Subcutaneous abdominal adipose tissue (tissue), 5 donors: ENCODE measurements around the gene NXPE2.
A peak's percentile ranks its signal among the peaks of the same experiment; 100 is the strongest.

Experiments used
- H3K27ac ChIP-seq: one replicate; pipeline ENCODE4 v1.7.0; 2013; ENCODE audit warnings: low read depth, mild to moderate bottlenecking, inconsistent platforms, low read length, moderate library complexity
- H3K27me3 ChIP-seq, 5 donors: one replicate each; pipeline ENCODE4 v1.7.0; 2013; ENCODE audit warnings: low read length in 5 of 5, inconsistent platforms in 1 of 5; ENCODE audit not compliant: control insufficient read depth in 5 of 5, insufficient read depth in 4 of 5
- H3K36me3 ChIP-seq, 5 donors: one replicate each; pipeline ENCODE4 v1.7.0; 2013; ENCODE audit warnings: low read length in 5 of 5; ENCODE audit not compliant: control insufficient read depth in 5 of 5, insufficient read depth in 5 of 5
- H3K4me1 ChIP-seq, 5 donors: one replicate each; pipeline ENCODE4 v1.7.0; 2013; ENCODE audit warnings: low read length in 5 of 5, mild to moderate bottlenecking in 3 of 5, moderate library complexity in 1 of 5; ENCODE audit not compliant: control insufficient read depth in 5 of 5, insufficient read depth in 5 of 5
- H3K4me3 ChIP-seq, 5 donors: one replicate each; pipeline ENCODE4 v1.7.0; 2013; ENCODE audit warnings: low read length in 5 of 5, low read depth in 1 of 5
- H3K9ac ChIP-seq, 5 donors: one replicate each; pipeline ENCODE4 v1.7.0; 2013; ENCODE audit warnings: low read length in 5 of 5, mild to moderate bottlenecking in 4 of 5, moderate library complexity in 3 of 5
- H3K9me3 ChIP-seq, 5 donors: one replicate each; pipeline ENCODE4 v1.7.0; 2013; ENCODE audit warnings: low read length in 5 of 5; ENCODE audit not compliant: control insufficient read depth in 5 of 5
- donor health status: healthy.
- donor health status: healthy.
- donor health status: healthy.
- donor health status: healthy.
- donor health status: healthy.

NXPE2 gene

DNA sequence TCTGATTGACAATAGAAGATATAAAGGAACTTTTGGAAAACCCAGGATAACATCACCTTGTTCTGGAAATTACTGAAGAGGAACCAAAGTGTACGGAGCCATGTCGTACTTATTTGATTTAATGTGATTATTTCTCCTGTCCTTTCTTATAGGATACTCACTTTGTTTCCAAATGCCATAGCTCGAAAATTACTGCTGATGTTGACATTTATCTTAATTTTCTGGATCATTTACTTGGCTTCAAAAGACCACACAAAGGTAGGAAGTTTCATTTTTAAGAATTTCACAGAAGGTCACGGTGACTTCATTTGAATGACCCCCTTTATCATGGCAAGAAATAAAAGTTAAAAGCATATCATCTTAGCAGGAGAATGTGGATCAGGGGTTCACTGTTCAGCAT is 1.2 kb downstream of the NXPE2 start:
- no peak overlapping the region for H3K4me3 ChIP-seq
- no peak overlapping the region for H3K9ac ChIP-seq
- no peaks in the 10 kb centered on the region for H3K4me1 ChIP-seq
- H3K27ac ChIP-seq, result no peak overlapping the region
- H3K9me3 ChIP-seq, result peaks cover 0 to 5% (median 2%) of the 10 kb centered on the region in 5 donors
- no peaks in the 10 kb centered on the region for H3K36me3 ChIP-seq
- H3K27me3 ChIP-seq, result no peaks in the 10 kb centered on the region

DNA sequence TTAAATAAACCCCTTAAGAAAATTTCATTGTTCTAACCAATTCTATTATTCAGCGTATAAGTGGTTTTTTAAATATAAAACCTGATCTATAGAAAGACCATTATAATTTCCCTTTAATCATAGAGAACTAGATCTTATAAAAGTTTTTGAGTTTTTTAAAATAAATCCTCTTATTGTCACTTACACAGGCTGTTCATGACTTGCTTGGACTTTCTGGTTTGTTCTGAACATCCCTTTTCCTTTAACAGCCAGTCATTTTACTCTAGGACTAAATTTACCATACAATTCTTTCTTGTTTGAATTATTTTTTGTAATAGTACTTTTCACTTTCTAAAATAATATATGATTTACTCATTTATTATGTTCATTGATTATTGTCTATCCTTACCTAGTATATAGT is 4.7 kb downstream of the NXPE2 start:
- Histone ChIP-seq H3K27ac (no peak overlapping the region), H3K4me1 (no peaks in the 10 kb centered on the region), H3K27me3 (no peaks in the 10 kb centered on the region), H3K4me3 (no peak overlapping the region), H3K9me3 (peaks cover 0 to 5% (median 2%) of the 10 kb centered on the region in 5 donors), H3K36me3 (no peaks in the 10 kb centered on the region), H3K9ac (no peak overlapping the region)

DNA sequence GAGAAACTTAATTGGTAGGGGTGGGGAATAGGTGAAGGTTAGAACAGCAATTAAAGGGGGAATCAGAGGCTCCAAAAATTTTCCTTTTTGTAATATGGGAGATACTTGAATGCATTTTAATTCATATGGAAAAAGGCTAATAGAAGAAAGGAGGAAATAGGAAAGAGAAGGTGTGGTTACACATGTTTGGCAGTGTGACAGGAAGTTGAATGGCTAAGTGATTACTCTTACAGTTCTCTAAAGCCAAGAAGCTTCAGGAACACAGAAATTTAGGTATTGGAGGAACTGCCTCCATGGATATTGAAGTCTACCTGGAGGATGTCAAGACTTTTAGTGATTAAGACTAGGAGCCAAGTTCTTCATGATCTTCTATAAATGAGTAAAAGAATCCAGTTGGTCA is 6.3 kb downstream of the NXPE2 start:
- no peaks in the 10 kb centered on the region for H3K4me1 ChIP-seq
- H3K4me3 ChIP-seq, result no peak overlapping the region
- peaks cover 0 to 5% (median 2%) of the 10 kb centered on the region in 5 donors for H3K9me3 ChIP-seq
- H3K27ac ChIP-seq, result no peak overlapping the region
- no peak overlapping the region for H3K9ac ChIP-seq
- H3K27me3 ChIP-seq, result no peaks in the 10 kb centered on the region
- no peaks in the 10 kb centered on the region for H3K36me3 ChIP-seq

DNA sequence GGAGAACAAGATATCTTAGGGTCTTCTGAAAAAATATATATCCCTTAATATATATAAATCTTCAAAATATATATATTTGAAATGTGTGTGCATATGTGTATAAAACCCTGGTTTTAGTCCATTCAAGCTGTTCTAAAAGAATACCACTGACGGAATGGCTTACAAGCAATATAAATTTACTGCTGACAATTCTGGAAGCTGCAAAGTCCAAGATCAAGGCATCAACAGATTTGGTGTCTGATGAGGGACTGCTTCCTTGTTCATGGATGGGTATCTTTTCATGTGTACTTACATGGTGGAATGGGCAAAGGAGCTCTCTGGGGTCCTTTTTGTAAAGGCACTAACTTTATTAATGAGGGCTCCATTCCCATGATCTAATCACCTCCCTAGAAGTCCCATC is 6.8 kb downstream of the NXPE2 start:
- H3K4me3 ChIP-seq, result no peak overlapping the region
- no peaks in the 10 kb centered on the region for H3K4me1 ChIP-seq
- no peaks in the 10 kb centered on the region for H3K27me3 ChIP-seq
- no peak overlapping the region for H3K9ac ChIP-seq
- H3K27ac ChIP-seq, result no peak overlapping the region
- peaks cover 0 to 5% (median 2%) of the 10 kb centered on the region in 5 donors for H3K9me3 ChIP-seq
- no peaks in the 10 kb centered on the region for H3K36me3 ChIP-seq

DNA sequence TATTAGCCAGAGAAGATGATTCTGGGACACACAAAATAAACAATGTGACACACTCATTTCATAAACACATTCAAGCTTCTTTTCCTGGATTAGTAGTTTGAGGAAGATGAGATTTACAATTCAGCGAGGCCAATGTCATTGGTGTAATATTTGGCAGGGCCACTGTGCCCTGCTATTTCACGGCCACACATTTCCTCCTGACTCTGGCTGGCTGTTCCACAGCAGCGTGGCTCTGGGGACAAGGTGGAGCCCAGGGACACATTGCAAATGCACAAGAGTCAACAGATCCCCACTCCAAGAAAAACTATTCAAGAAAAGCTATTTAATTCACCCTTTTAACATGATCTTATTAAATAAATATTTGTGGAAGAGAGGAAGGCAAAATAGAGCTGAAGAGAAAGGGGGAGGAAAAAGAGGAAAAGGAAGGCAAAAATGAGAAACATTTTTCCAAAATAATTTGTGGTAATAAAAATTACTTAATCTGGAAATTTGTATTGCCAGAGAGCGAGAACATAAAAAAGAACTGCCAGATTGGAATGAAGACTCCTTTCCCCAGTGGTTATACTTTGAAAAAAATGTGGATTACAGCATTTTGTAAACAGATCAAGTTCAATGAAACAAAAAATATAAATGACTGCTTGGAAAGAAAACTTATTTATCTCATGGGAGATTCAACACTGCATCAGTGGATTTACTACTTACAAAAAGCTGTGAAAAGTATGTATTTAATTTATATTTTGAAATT is 27.1 kb downstream of the NXPE2 start:
- no peak overlapping the region for H3K4me3 ChIP-seq
- no peaks in the 10 kb centered on the region for H3K36me3 ChIP-seq
- H3K27me3 ChIP-seq, result no peaks in the 10 kb centered on the region
- peak overlapping the region; percentile 26 for H3K27ac ChIP-seq
- H3K4me1 ChIP-seq, result peaks cover 0 to 11% (median 3%) of the 10 kb centered on the region in 5 donors
- H3K9me3 ChIP-seq, result peaks cover 0 to under 1% (median 0%) of the 10 kb centered on the region in 5 donors
- H3K9ac ChIP-seq, result no peak overlapping the region

DNA sequence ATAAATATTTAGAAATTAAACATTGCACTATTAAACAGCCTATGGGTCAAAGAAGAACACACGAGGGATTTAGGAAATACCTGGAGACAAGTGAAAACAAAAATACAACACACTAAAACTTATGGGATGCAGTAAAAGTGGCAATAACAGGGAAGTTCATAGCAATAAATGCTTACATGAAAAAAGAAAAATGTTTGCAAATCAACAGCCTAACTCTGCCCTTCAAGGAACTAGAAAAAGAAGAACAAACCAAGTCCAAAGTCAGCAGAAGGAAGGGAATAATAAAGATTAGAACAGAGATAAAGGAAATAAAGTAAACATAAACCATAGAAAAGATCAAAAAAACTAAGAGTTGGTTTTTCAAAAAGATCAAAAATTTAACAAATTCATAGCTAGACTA is 31.6 kb downstream of the NXPE2 start:
- Histone ChIP-seq H3K4me3 (no peak overlapping the region), H3K9me3 (peaks cover 4 to 8% (median 4%) of the 10 kb centered on the region in 5 donors), H3K36me3 (no peaks in the 10 kb centered on the region), H3K4me1 (peaks cover 0 to 6% (median 3%) of the 10 kb centered on the region in 5 donors), H3K9ac (no peak overlapping the region), H3K27ac (no peak overlapping the region), H3K27me3 (no peaks in the 10 kb centered on the region)

DNA sequence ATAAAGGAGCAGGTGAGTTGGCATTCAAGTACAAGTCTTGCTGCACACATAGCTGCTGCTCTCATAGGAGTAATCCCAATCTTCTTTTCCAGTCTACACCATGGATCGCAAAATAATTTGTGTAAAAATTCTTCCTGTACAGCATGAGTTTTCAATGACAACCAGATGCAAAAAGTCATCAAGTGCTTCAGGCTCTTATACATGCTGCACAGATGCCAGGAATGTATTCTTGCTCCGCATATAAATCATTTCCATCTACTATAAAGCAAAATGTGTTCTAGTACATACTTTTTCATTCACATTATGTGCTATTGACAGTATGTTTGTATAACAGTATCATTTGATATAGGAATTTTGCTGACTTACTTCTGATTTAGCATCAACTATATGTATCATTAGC is 35.4 kb downstream of the NXPE2 start:
- Histone ChIP-seq H3K9ac (no peak overlapping the region), H3K4me1 (no peaks in the 10 kb centered on the region), H3K27me3 (no peaks in the 10 kb centered on the region), H3K4me3 (no peak overlapping the region), H3K9me3 (peaks cover 4 to 8% (median 4%) of the 10 kb centered on the region in 5 donors), H3K27ac (no peak overlapping the region), H3K36me3 (no peaks in the 10 kb centered on the region)

DNA sequence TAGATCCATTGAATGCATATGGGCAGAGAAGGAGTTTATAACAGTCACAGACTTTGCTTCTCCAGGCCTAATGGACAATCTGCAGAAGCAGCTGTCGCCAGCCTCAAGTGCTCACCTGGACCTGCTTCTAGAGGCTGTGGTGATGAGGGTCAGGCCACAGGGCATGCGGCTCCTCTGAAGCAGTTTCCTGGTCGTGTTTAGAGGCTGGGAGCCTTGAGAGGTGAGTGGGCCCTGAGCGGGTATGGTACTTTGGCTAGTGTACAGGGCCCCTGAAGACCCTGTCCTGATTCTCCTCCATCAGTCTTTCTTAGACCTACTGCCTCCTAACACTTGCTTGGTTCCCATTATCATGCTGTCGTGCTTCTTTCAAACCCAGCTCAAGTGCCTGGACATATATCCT is 41.2 kb downstream of the NXPE2 start:
- no peak overlapping the region for H3K9ac ChIP-seq
- no peaks in the 10 kb centered on the region for H3K4me1 ChIP-seq
- no peaks in the 10 kb centered on the region for H3K27me3 ChIP-seq
- no peak overlapping the region for H3K4me3 ChIP-seq
- no peaks in the 10 kb centered on the region for H3K9me3 ChIP-seq
- H3K27ac ChIP-seq, result no peak overlapping the region
- H3K36me3 ChIP-seq, result no peaks in the 10 kb centered on the region

DNA sequence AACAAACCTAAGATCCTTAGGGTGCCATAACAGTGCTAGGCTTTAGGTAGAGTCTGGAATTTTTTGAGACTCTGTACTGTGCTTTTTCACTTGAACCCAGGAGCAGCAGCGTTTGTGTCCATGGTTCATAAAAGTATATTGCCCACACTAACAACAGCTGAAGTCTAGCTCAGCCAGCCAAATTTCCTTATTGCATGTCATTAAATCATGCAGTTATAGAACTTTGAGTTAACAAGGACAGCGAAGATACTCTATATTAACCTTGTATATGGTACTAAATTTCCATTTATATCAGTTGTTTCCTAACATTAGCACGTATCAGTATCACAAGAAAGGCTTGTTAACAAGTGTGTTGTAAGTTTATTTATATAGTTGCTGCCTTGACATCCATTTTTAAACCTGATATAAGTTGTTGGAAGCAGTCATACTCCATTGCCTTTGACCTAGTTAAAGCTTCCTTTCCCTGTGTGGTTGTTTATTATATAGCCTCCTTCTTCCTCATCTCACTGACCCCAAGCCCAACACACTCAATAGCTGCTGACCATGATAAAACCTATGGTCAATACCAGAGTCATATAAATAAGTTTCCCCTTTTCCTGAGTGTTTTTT is 46.7 kb downstream of the NXPE2 start:
- Histone ChIP-seq H3K4me3 (no peak overlapping the region), H3K9me3 (peaks cover 0 to 3% (median 0%) of the 10 kb centered on the region in 5 donors), H3K9ac (no peak overlapping the region), H3K27ac (no peak overlapping the region), H3K27me3 (no peaks in the 10 kb centered on the region), H3K36me3 (no peaks in the 10 kb centered on the region), H3K4me1 (no peaks in the 10 kb centered on the region)

DNA sequence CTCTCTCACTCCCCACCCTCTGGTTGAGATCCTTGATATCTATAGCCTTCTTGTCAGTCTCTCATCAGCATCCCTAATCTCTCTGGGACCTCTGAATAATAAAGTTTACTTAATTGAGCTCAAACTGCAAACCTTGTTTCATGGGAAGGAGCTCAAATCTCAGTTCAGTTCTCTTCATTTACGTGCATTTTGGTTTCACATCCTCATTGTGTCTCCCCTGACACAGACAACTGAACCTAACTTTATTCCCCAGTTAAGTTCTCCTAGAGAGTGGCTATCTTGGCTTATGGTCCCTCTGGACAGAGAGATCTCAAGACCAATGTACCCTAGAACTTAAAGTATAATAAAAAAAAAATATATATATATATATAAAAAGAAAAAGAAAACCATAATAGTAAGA is 47.3 kb downstream of the NXPE2 start:
- no peaks in the 10 kb centered on the region for H3K27me3 ChIP-seq
- H3K36me3 ChIP-seq, result no peaks in the 10 kb centered on the region
- H3K27ac ChIP-seq, result no peak overlapping the region
- H3K9ac ChIP-seq, result no peak overlapping the region
- peaks cover 0 to 3% (median 0%) of the 10 kb centered on the region in 5 donors for H3K9me3 ChIP-seq
- no peak overlapping the region for H3K4me3 ChIP-seq
- H3K4me1 ChIP-seq, result no peaks in the 10 kb centered on the region
